GM19455 (cell line): ENCODE measurements around the gene SDF4.

Experiments
- ATAC-seq: cut with Tn5 transposase; IDR thresholded peaks from one replicate; pipeline ENCODE4 v1.9.1; 2021; ENCODE audit not compliant: unreplicated experiment

Gene SDF4, protein sequence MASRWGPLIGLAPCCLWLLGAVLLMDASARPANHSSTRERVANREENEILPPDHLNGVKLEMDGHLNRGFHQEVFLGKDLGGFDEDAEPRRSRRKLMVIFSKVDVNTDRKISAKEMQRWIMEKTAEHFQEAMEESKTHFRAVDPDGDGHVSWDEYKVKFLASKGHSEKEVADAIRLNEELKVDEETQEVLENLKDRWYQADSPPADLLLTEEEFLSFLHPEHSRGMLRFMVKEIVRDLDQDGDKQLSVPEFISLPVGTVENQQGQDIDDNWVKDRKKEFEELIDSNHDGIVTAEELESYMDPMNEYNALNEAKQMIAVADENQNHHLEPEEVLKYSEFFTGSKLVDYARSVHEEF

GRCh38 chr1:1231400-1232207, at the start of gene SDF4:
Gene SDF4 (minus strand): TSS chr1:1232001. CDS start chr1:1228772, 3,229 bp downstream.
- ATAC-seq = peak; percentile 85

DNA sequence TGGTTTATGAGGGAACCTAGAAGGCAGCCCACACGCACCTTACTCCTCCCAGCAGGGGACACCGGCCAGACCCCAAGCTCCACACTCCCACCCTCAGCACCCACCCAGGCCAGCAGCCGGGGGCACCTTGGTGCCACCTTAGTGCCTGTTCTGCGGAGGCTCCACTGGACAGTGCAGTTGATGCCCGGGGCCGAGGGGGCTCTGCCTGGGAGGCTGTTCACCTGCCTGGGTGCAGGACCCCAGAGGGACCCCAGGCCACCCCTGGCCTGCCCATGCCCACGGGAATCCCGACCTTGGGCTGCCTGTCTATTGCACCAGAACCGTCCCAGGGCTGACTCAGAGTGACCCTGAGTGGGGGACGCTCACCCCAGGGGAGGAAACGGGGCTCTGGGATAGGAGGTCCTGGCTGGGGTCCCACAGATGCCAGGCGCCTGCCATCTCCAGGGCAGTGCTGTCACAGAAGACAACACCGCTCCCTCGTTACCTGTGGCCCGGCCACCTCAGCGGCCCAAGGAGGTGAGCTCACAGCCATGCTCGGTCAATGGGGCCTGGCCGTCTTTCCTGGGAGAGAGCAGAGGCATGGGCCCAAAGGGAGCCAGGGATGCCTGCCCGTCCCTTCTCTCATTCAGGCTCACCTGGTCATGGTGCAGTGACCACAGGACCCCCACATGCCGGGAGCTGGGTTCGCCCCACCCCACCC, 49.1 kb upstream of the SDF4 start:
- ATAC-seq = no peak

- no peak for ATAC-seq
Observed at GRCh38 chr1:1279028-1279427, 47.2 kb upstream of the SDF4 start.

DNA sequence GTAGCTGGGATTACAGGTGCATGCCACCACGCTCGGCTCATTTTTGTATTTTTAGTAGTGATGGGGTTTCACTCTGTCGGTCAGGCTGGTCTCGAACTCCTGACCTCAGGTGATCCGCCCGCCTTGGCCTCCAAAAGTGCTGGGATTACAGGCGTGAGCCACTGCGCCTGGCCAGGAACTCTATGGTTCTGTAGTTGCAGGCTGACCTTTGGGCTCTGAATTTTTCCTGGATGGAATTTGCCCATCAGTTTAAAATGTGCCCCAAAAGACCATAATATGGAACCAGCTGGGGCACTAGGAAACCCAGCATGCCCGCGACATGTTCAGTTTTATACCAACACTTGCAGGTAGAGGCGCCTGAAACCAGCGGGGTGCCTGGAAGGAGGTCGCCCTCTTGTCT, 46.8 kb upstream of the SDF4 start:
- no peak for ATAC-seq

DNA sequence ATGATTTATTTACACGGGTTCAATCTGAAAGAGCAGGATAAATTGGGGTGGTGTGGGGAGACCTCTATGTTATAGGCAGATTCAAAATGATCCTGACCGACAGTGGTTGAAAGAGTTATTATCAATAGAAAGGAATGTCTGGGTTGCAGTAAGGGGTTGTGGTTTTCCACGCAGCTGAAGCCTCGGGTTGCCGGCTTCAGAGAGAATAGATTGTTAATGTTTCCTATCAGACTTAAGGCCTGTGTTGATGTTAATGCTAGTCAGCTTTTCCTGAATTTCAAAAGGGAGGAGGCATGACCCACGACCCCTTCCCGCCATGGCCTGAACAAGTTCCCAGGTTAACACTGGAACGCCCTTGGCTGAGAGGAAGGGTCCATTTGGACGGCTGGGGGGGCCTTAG, 44.0 kb upstream of the SDF4 start:
- no peak for ATAC-seq

- no peak for ATAC-seq
Observed at GRCh38 chr1:1274931-1275431, 43.2 kb upstream of the SDF4 start.

GRCh38 chr1:1274299-1274930, 42.6 kb upstream of the SDF4 start:
- no peak for ATAC-seq

DNA sequence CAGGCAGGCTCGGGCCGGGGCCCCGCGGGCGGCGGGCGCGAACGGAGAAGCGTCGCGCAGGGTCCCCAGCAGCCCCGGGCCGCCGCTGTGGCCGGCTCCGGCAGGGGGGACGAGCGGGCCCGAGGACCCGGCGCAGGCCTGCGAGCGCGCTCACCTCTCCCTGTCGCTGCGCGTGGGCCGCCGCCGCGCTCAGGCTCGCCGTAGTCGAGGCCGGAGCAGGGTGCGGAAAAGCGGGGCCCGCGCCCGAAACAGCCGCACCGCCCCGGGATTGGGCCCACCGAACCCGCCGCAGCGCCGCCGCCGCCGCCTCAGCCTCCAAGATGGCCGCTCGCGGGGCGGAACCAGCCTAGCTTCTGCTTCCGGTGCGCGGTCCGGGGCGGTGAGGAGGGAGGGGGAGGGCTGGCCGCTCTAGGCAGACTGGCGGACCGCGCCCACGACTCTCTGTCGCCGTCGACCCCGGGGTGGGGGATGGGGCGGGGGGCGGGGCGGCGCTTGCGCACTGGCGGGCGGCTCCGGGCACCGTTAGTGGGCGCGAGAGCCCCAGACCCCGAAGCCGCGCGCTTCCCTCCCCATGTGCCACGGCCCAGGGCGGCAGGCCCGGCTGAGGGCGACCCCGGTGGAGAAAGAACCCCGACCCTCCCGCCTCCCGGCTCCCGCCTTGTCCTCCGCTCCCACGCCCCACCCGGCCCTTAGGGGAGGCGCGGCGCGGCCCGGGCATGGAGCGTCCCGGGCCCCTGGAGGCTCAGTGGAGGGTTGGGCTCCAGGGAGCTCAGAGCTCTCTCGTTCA, 41.9 kb upstream of the SDF4 start, which contains the start of gene UBE2J2:
Gene UBE2J2 (minus strand): TSS at position 343 of the 787 bp plus-strand sequence. CDS start 5,862 bp downstream, outside the sequence.
- ATAC-seq = peak; percentile 86

- no peak for ATAC-seq
Observed at GRCh38 chr1:1273209-1273511, 41.4 kb upstream of the SDF4 start.

DNA sequence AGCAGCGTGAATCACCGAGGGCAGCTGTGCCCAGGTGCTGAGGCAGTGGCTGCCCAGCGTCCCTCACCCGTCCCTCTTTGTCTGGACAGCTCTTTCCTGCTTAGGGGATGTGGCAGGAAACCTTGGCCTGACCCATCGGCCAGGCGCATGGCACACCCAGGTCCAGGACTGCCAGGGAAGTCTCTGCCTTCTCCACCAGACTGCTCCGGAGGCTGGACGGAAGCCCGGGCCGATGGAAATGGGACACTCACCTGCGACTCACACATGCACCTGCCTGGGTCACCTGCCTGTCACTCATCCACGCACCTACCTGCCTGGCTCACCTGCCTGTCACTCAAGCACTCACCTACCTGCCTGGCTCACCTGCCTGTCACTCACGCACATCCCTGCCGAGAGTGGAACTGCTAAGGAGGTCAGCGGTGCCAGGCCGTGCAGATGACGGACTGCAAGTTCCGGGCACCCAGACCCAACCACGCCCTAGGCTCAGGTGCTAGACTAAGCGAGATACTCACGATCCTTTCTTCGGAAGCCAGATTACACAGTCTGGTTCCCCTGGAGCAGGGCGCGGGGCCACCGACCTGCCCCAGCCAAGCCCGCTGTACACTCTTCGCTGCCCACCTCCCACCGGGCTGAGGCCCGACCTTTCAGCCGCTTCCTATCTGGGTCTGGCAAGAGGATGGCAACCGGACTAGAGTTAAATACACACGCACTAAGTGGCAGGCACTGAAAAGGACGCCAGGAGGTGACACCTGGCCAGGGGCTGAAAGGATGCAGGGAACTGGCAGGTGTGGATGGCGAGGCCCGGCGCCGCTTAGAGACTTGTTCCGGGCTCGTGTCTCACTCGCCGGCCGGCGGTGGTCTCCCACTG, 40.8 kb upstream of the SDF4 start:
- ATAC-seq = no peak

DNA sequence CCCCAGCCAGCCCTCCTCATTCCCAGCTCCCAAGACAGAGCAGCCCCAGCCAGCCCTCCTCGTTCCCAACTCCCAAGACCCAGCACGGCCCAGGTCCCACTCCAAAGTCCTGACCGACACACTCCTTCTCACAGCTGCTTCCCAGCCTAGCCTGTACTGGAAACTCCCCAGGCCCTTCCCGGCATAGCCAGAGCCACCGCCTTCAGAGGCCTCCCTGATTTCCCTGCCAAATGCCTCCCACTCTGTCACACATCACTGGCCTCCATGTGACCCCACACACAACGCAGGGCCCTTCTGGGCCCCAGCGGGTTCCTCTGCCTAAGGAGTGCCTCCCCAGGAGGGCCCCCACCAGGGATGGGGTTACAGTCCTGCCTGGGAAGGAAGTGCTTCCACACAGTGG, 39.0 kb upstream of the SDF4 start:
- no peak for ATAC-seq

GRCh38 chr1:1268284-1268682, 36.5 kb upstream of the SDF4 start:
- no peak for ATAC-seq

DNA sequence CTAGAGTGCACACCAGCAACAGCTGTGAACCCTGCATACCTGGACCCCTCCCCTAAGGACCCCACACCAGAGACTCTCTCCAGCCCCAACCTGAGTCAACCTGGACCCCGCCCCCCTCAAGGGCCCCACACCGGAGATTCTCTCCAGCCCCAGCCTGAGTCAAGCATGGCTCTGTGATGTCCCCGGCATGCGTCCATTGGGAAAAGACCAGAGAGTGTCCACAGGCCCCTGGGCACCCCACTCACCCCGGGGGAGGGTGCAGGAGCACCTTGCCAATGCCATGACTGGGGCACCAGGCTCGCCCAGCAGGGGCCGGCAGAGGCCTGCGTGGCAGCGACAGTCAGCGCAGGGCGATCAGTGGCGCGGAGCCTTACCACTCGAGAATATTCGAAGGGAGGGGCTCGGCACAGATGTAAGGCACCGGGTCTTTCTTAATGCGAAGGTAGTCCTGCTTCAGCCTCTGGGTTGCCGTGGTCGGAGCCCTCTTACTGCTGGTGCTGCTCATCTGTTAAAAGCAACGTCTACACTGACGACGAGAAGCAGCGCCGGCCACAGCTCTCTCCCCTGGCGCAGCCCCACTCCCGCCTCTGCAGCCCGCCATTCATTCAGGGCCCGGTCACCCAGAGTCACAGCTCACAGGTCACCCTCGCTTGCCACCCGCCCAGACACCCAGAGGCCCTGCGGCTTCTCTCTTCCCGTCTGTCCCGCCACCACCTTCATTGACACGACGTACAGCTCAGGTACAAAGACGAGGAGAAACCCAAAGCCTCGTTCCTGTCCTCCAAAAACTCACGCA, 35.9 kb upstream of the SDF4 start:
- ATAC-seq = no peak

- no peak for ATAC-seq
Observed at GRCh38 chr1:1264868-1265272, 33.1 kb upstream of the SDF4 start.

GRCh38 chr1:1264026-1264425, 32.2 kb upstream of the SDF4 start:
- no peak for ATAC-seq

- ATAC-seq = no peak
Observed at GRCh38 chr1:1262758-1263157, 31.0 kb upstream of the SDF4 start.

DNA sequence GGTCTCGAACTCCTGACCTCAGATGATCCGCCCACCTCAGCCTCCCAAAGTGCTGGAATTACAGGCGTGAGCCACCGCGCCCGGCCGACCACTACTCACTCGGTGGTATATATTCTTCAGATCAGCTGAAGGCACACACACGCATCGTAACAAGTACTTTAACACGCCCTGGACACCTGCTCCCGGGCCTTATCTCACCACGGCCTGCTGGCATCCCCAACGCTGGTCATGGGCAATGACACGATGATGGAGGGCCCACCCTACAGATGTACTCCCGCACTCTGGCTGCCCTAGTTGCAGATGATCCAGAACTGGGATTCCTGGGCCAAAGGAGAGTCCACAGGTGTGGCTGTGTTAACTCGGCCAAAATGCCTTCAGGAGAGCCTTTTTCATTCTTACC, 30.3 kb upstream of the SDF4 start:
- no peak for ATAC-seq

DNA sequence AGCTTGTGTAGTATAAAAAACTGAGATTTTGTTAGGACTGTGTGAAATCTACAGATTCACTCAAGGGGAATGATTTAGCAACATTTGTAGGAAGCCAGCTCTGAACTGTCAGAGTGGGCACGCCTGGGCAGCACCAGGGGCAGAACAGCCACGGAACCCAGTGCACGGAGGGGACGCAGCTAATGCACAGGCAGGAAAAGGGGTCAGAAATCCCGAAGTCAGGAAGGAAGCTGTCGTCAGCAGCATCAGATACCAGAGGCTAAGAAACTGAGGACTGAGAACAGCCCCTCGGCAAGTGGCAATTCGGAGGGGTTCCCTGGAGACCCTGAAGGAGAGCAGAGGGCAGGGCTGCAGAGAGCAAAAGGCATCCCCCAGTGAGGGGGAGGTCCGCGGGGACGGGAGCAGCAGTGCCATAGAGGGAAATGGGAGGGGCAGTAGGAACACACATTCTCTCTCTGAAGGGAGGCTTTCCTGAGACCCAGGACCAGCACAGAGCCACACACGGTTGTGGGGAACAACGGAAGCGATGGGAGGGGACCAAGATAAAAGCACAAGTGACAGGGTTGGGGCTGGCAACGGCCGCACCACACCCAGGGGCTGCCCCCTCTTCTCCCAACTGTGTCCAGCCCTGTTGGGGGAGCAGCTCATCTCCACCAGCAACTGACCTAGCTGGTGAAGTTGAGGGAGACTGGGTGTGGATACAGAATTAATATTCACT, 29.2 kb upstream of the SDF4 start:
- no peak for ATAC-seq
